Tibial artery (tissue), 4 donors: ENCODE results near the gene SMIM38.

ENCODE experiments used
- DNase-seq, 2 donors: peaks; one replicate each; pipeline ENCODE4 v3.0.0-alpha.2; 2019
- H3K27ac ChIP-seq, 2 donors: fragments of 200-600 bp; sonication (generic) in 1 of 2; 1 replicate in 1 of 2; 2 replicates in 1 of 2; pipeline ENCODE4 v1.5.1; 2018 to 2019; ENCODE audit warnings: mild to moderate bottlenecking in 1 of 2
- H3K27me3 ChIP-seq, 2 donors: fragments of 200-600 bp; sonication (generic) in 1 of 2; one replicate each; pipeline versions ENCODE4 v1.5.1 to v1.6.0; 2016 to 2019
- H3K36me3 ChIP-seq, 3 donors: fragments of 200-600 bp; sonication (generic) in 2 of 3; one replicate each; pipeline ENCODE4 v1.5.1; 2016 to 2019; ENCODE audit warnings: mild to moderate bottlenecking in 2 of 3
- H3K4me1 ChIP-seq, 4 donors: fragments of 200-600 bp; sonication (generic) in 2 of 4; 1 replicate in 3 of 4; 2 replicates in 1 of 4; pipeline ENCODE4 v1.5.1; 2016 to 2019
- H3K4me3 ChIP-seq, 2 donors: fragments of 200-600 bp; sonication (generic) in 1 of 2; 1 replicate in 1 of 2; 2 replicates in 1 of 2; pipeline ENCODE4 v1.5.1; 2018 to 2019; ENCODE audit warnings: mild to moderate bottlenecking in 2 of 2
- H3K9me3 ChIP-seq, 3 donors: fragments of 200-600 bp; sonication (generic) in 1 of 3; one replicate each; pipeline ENCODE4 v1.5.1; 2016 to 2019
- intact Hi-C: fragments of 100-400 bp; cut with DNase I; formaldehyde crosslinking; loops from one replicate; pipeline ENCODE4 v1.15.0; 2023; ENCODE audit warnings: low total_unique reads
- TF ChIP-seq, protein P1 (sequence below), 2 experiments: fragments of 200-600 bp in 1 of 2; fragments of 450-650 bp in 1 of 2; IDR thresholded peaks; one replicate each; pipeline ENCODE4 v1.5.1; 2017 to 2019; ENCODE audit warnings: antibody characterized with exemption in 2 of 2, mild to moderate bottlenecking in 1 of 2, moderate library complexity in 1 of 2

SMIM38 gene

DNA sequence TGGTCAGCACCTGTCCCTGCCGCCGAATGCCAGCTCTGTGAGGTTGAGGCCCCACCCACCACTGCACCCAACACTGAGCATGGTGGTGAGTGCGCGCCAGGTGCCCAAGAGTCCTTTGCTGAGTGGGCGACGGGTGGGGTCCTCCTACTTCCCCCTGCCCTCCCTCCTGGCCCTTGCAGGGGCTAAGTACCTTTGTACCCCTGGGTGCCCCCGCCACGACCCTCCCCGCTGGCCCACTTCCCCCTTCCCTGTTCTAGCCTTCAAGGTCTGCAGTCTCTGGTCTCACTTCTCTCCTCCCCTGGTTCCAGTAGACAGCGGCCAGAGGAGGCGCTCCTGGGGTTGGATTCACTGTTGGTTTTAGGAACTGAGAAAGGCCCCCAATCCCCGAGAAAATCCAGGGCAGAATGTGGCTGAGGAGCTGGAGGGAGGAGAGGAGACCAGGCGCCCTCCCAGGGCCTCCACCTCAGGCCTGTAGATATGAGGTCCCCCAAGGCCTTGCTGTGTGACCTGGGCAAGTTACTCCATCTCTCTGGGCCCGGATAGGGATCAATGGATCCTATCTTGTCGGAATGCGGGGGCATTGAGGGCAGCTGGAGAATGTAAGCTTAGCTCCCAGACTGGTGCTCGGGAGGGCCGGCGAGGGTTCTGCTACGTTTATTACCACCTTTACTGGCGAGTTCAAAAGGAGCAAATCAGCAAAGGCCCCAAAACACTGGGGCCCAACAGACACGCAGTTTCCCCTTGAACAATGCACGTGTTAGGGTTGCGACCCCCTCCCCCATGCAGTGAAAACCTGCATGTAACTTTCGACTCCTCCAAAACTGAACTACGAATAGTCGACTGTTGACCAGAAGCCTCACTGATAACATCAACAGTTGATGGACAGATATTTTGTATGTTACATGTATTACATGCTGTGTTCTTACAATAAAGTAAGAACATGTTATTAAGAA lies 31.9 kb upstream of the SMIM38 start:
- no peak for DNase-seq
- intact Hi-C loops = no loop called here
- H3K27me3 ChIP-seq = no peaks in the 10 kb centered on the region

GRCh38 chr11:69125861-69126260 lies 29.9 kb upstream of the SMIM38 start:
- intact Hi-C loops = no loop called here
- Histone ChIP-seq H3K27ac (peak overlapping the region in 1 of 2 donors; percentile 47), H3K36me3 (no peaks in the 10 kb centered on the region), H3K4me1 (peaks cover 0 to 44% (median 30%) of the 10 kb centered on the region in 4 donors), H3K27me3 (no peaks in the 10 kb centered on the region), H3K9me3 (peaks cover 0 to 5% (median 0%) of the 10 kb centered on the region in 3 donors), H3K4me3 (no peak overlapping the region)
- DNase-seq = peak in 1 of 2 donors; percentile 32
- TF ChIP-seq, protein P1, sequence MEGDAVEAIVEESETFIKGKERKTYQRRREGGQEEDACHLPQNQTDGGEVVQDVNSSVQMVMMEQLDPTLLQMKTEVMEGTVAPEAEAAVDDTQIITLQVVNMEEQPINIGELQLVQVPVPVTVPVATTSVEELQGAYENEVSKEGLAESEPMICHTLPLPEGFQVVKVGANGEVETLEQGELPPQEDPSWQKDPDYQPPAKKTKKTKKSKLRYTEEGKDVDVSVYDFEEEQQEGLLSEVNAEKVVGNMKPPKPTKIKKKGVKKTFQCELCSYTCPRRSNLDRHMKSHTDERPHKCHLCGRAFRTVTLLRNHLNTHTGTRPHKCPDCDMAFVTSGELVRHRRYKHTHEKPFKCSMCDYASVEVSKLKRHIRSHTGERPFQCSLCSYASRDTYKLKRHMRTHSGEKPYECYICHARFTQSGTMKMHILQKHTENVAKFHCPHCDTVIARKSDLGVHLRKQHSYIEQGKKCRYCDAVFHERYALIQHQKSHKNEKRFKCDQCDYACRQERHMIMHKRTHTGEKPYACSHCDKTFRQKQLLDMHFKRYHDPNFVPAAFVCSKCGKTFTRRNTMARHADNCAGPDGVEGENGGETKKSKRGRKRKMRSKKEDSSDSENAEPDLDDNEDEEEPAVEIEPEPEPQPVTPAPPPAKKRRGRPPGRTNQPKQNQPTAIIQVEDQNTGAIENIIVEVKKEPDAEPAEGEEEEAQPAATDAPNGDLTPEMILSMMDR (IDR thresholded peaks at IDR 0.05) = no peak

More for the DNA sequence above, 31.9 kb upstream of the SMIM38 start:
- peaks cover 0 to 40% (median 30%) of the 10 kb centered on the region in 4 donors for H3K4me1 ChIP-seq
- H3K9me3 ChIP-seq = peaks cover 0 to 5% (median 0%) of the 10 kb centered on the region in 3 donors
- TF ChIP-seq, protein P1 (IDR thresholded peaks at IDR 0.05) = no peak
- H3K27ac ChIP-seq = peak overlapping the region in 1 of 2 donors; percentile 45
- H3K36me3 ChIP-seq = no peaks in the 10 kb centered on the region
- no peak overlapping the region for H3K4me3 ChIP-seq

GRCh38 chr11:69126286-69126685 lies 29.4 kb upstream of the SMIM38 start:
- DNase-seq = peak in 1 of 2 donors; percentile 57
- TF ChIP-seq, protein P1 (IDR thresholded peaks at IDR 0.05) = no peak
- Histone ChIP-seq H3K27ac (peak overlapping the region in 1 of 2 donors; percentile 47), H3K27me3 (no peaks in the 10 kb centered on the region), H3K36me3 (no peaks in the 10 kb centered on the region), H3K9me3 (peaks cover 0 to 5% (median 0%) of the 10 kb centered on the region in 3 donors), H3K4me3 (no peak overlapping the region), H3K4me1 (peaks cover 1 to 49% (median 33%) of the 10 kb centered on the region in 4 donors)
- intact Hi-C loops = no loop called here

DNA sequence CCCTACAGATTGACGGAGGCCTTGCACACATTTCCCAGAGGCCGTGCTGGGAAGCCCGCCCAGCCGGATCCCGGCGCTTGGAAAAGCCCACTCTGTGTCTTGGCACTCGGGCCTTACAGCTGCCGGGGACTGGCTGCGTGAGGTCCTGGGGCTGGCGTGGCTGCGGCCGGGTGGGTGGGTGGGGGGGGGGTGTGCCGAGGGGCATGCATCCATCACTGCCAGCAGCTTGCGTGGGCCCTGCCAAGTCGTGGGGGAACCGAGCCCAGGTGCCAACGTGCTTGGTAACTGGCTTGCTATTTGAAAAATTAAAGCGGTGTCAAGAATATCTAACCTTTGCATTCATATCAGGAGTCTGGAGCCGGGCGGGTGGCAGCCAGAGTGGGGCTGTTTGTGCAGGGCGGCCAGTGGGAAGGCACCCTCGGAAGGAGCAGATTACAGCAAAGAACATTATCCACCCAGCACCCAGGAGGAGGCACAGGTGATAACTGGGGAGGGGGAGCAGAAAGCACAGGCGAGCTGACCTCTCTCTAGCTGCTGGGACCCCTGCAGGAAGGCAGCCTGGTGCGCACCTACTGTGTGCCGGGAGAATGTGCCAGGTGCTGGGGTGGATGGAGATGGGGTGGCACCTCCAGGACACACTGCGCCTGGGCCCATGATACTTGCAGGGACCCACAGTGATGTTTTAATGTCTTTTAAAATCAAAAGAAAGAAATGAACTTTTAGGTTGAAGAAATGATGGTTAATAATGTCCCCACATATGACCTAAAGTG lies 28.5 kb upstream of the SMIM38 start:
- Histone ChIP-seq H3K27me3 (no peaks in the 10 kb centered on the region), H3K4me3 (no peak overlapping the region), H3K36me3 (no peaks in the 10 kb centered on the region), H3K9me3 (peaks cover 0 to 5% (median 0%) of the 10 kb centered on the region in 3 donors), H3K27ac (peak overlapping the region in 1 of 2 donors; percentile 47), H3K4me1 (peaks cover 6 to 54% (median 35%) of the 10 kb centered on the region in 4 donors)
- intact Hi-C loops = no loop called here
- DNase-seq = peak in 1 of 2 donors; percentile 72
- TF ChIP-seq, protein P1 (IDR thresholded peaks at IDR 0.05) = no peak

DNA sequence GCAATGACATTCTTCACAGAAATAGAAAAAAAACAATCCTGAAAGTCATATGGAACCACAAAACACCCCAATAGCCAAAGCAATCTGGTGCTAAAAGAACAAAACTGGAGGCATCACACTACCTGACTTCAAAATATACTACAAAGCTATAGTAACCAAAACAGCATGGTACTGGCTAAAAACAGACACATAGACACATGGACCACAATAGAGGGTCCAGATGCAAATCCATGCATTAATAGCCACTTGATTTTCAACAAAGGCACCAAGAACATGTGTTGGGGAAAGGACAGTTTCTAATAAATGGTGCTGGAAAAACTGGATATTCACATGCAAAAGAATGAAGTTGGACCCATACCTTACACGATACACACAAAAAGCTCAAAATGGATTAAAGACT lies 27.9 kb upstream of the SMIM38 start:
- Histone ChIP-seq H3K36me3 (no peaks in the 10 kb centered on the region), H3K4me3 (no peak overlapping the region), H3K27ac (no peak overlapping the region), H3K9me3 (peaks cover 0 to 5% (median 0%) of the 10 kb centered on the region in 3 donors), H3K4me1 (peaks cover 6 to 48% (median 30%) of the 10 kb centered on the region in 4 donors), H3K27me3 (no peaks in the 10 kb centered on the region)
- TF ChIP-seq, protein P1 (IDR thresholded peaks at IDR 0.05) = no peak
- no peak for DNase-seq
- intact Hi-C loops = no loop called here
